RWPE2 (cell line): ENCODE measurements around the gene FRMD3.
A peak's percentile ranks its signal among the peaks of the same experiment; 100 is the strongest.

ENCODE experiments used
- ATAC-seq: fragments of 200-7000 bp; cut with Tn5 transposase; 3 replicates; pipeline ENCODE4 v1.9.1; 2021; ENCODE audit warnings: low read depth
- DNase-seq: peaks from one replicate; pipeline ENCODE4 v3.0.0-alpha.2; 2020; ENCODE audit warnings: low spot score
- H3K27ac ChIP-seq: fragments of 450-650 bp; 2 replicates; pipeline ENCODE4 v1.5.1; 2017; ENCODE audit warnings: mild to moderate bottlenecking; ENCODE audit not compliant: poor library complexity, severe bottlenecking
- H3K27me3 ChIP-seq: fragments of 250-450 bp; sonication (Bioruptor Pico); 2 replicates; pipeline ENCODE4 v1.5.1; 2021; ENCODE audit warnings: mild to moderate bottlenecking, moderate library complexity; ENCODE audit not compliant: insufficient read depth, poor library complexity, severe bottlenecking
- H3K36me3 ChIP-seq: fragments of 250-450 bp; sonication (Bioruptor Pico); 2 replicates; pipeline ENCODE4 v1.5.1; 2020; ENCODE audit warnings: low read depth, mild to moderate bottlenecking, moderate library complexity
- H3K4me1 ChIP-seq: fragments of 250-450 bp; sonication (Bioruptor Pico); 2 replicates; pipeline ENCODE4 v1.5.1; 2021; ENCODE audit warnings: mild to moderate bottlenecking, moderate library complexity; ENCODE audit not compliant: insufficient read depth, poor library complexity, severe bottlenecking
- H3K4me3 ChIP-seq: fragments of 250-450 bp; sonication (Bioruptor Pico); 2 replicates; pipeline ENCODE4 v1.5.1; 2021; ENCODE audit warnings: mild to moderate bottlenecking, moderate library complexity; ENCODE audit not compliant: severe bottlenecking
- H3K9me3 ChIP-seq: fragments of 250-450 bp; sonication (Bioruptor Pico); 2 replicates; pipeline ENCODE4 v1.5.1; 2021; ENCODE audit warnings: mild to moderate bottlenecking, moderate library complexity; ENCODE audit not compliant: severe bottlenecking
- CTCF ChIP-seq: fragments of 450-650 bp; IDR thresholded peaks from one replicate; pipeline ENCODE4 v1.5.1; 2017; ENCODE audit warnings: mild to moderate bottlenecking, moderate library complexity; ENCODE audit not compliant: poor library complexity, severe bottlenecking

FRMD3 gene

GRCh38 chr9:83199832-83200231, 338.4 kb downstream of the FRMD3 start:
- TF ChIP-seq CTCF = no peak
- Histone ChIP-seq H3K4me3 (no peak overlapping the region), H3K27ac (no peak overlapping the region), H3K9me3 (no peaks in the 10 kb centered on the region), H3K27me3 (peaks cover 14% of the 10 kb centered on the region), H3K36me3 (no peaks in the 10 kb centered on the region), H3K4me1 (no peaks in the 10 kb centered on the region)
- no peak for DNase-seq
- ATAC-seq = no peak

GRCh38 chr9:83199240-83199639, 339.0 kb downstream of the FRMD3 start:
- ATAC-seq = peak; percentile 83

GRCh38 chr9:83198371-83198770, 339.8 kb downstream of the FRMD3 start:
- H3K36me3 ChIP-seq = no peaks in the 10 kb centered on the region
- DNase-seq (no peak), ATAC-seq (no peak)
- peaks cover 14% of the 10 kb centered on the region for H3K27me3 ChIP-seq
- H3K4me1 ChIP-seq = no peaks in the 10 kb centered on the region
- no peak for TF ChIP-seq CTCF
- H3K9me3 ChIP-seq = no peaks in the 10 kb centered on the region
- H3K27ac ChIP-seq = no peak overlapping the region
- no peak overlapping the region for H3K4me3 ChIP-seq

More at GRCh38 chr9:83199240-83199639, 339.0 kb downstream of the FRMD3 start:
- peaks cover 14% of the 10 kb centered on the region for H3K27me3 ChIP-seq
- no peaks in the 10 kb centered on the region for H3K9me3 ChIP-seq
- no peaks in the 10 kb centered on the region for H3K36me3 ChIP-seq
- H3K4me1 ChIP-seq = no peaks in the 10 kb centered on the region
- H3K4me3 ChIP-seq = no peak overlapping the region
- TF ChIP-seq CTCF = peak; percentile 52
- DNase-seq = no peak
- no peak overlapping the region for H3K27ac ChIP-seq

GRCh38 chr9:83197591-83197990, 340.6 kb downstream of the FRMD3 start:
- no peak for ATAC-seq
- no peak for TF ChIP-seq CTCF
- Histone ChIP-seq H3K27me3 (peaks cover 14% of the 10 kb centered on the region), H3K4me1 (no peaks in the 10 kb centered on the region), H3K27ac (no peak overlapping the region), H3K4me3 (no peak overlapping the region), H3K36me3 (no peaks in the 10 kb centered on the region), H3K9me3 (no peaks in the 10 kb centered on the region)
- no peak for DNase-seq

- Histone ChIP-seq H3K36me3 (no peaks in the 10 kb centered on the region), H3K27ac (no peak overlapping the region), H3K27me3 (peaks cover 14% of the 10 kb centered on the region), H3K4me3 (no peak overlapping the region), H3K4me1 (no peaks in the 10 kb centered on the region), H3K9me3 (no peaks in the 10 kb centered on the region)
- TF ChIP-seq CTCF = no peak
- no peak for DNase-seq
- ATAC-seq = no peak
These were observed 341.3 kb downstream of the FRMD3 start for GRCh38 chr9:83196946-83197345.
